Measurements from ENCODE around the gene PKNOX2.

The PKNOX2 gene

GRCh38 chr11:125129316-125129993 is 35.1 kb upstream of the PKNOX2 start:
- Histone ChIP-seq H4K20me1 (ENCODE audit: insufficient read depth, low read length) (no peaks in the 10 kb centered on the region), H3K4me3 (ENCODE audit: low read length) (no peak overlapping the region), H3K4me2 (ENCODE audit: low read depth, low read length) (no peak overlapping the region), H3K9me3 (replicated peaks; ENCODE audit: insufficient read depth, low read length) (no peaks in the 10 kb centered on the region), H3K9ac (ENCODE audit: low read length) (no peak overlapping the region), H2AFZ (ENCODE audit: low read length) (no peak overlapping the region), H3K36me3 (replicated peaks; ENCODE audit: insufficient read depth, low read length) (no peaks in the 10 kb centered on the region), H3K27ac (ENCODE audit: low read length) (no peak overlapping the region), H3F3A (ENCODE audit: insufficient read depth, low read length) (no peaks in the 10 kb centered on the region), H3K27me3 (replicated peaks; ENCODE audit: insufficient read depth, low read length) (peaks cover 6% of the 10 kb centered on the region; the same call in 1 of the 2 replicates), H3K9me2 (replicated peaks; ENCODE audit: insufficient read depth, low read length) (no peaks in the 10 kb centered on the region), H3K4me1 (ENCODE audit: low read length) (peaks cover 1% of the 10 kb centered on the region; the same call in 1 of the 2 replicates), H3K79me2 (ENCODE audit: low read length) (no peaks in the 10 kb centered on the region)
- DNase-seq: no peak
- TF ChIP-seq CTCF (IDR thresholded peaks at IDR 0.05; ENCODE audit: low read length): no peak
- no peak for TF ChIP-seq EZH2phosphoT487 (IDR thresholded peaks at IDR 0.05; ENCODE audit: low read length)
- TF ChIP-seq EZH2 (optimal IDR thresholded peaks at IDR 0.05; ENCODE audit: low read depth, low read length): no peak

- Histone ChIP-seq H3F3A (ENCODE audit: insufficient read depth, low read length) (no peaks in the 10 kb centered on the region), H3K4me2 (ENCODE audit: low read depth, low read length) (no peak overlapping the region), H3K27ac (ENCODE audit: low read length) (no peak overlapping the region), H3K4me3 (ENCODE audit: low read length) (no peak overlapping the region), H3K9ac (ENCODE audit: low read length) (no peak overlapping the region), H3K9me2 (replicated peaks; ENCODE audit: insufficient read depth, low read length) (no peaks in the 10 kb centered on the region), H2AFZ (ENCODE audit: low read length) (no peak overlapping the region), H3K9me3 (replicated peaks; ENCODE audit: insufficient read depth, low read length) (no peaks in the 10 kb centered on the region), H3K4me1 (ENCODE audit: low read length) (no peaks in the 10 kb centered on the region), H3K36me3 (replicated peaks; ENCODE audit: insufficient read depth, low read length) (no peaks in the 10 kb centered on the region), H3K79me2 (ENCODE audit: low read length) (no peaks in the 10 kb centered on the region), H3K27me3 (replicated peaks; ENCODE audit: insufficient read depth, low read length) (peaks cover 4% of the 10 kb centered on the region; the same call in 1 of the 2 replicates), H4K20me1 (ENCODE audit: insufficient read depth, low read length) (no peaks in the 10 kb centered on the region)
- TF ChIP-seq EZH2 (optimal IDR thresholded peaks at IDR 0.05; ENCODE audit: low read depth, low read length) (no peak), CTCF (IDR thresholded peaks at IDR 0.05; ENCODE audit: low read length) (no peak), EZH2phosphoT487 (IDR thresholded peaks at IDR 0.05; ENCODE audit: low read length) (no peak)
- DNase-seq: no peak
Measured at GRCh38 chr11:125132071-125132470, 32.5 kb upstream of the PKNOX2 start.

GRCh38 chr11:125132596-125132995 is 32.0 kb upstream of the PKNOX2 start:
- H3K36me3 ChIP-seq (replicated peaks; ENCODE audit: insufficient read depth, low read length): no peaks in the 10 kb centered on the region
- H3K4me3 ChIP-seq (ENCODE audit: low read length): no peak overlapping the region
- H3K9me3 ChIP-seq (replicated peaks; ENCODE audit: insufficient read depth, low read length): no peaks in the 10 kb centered on the region
- H3K9ac ChIP-seq (ENCODE audit: low read length): no peak overlapping the region
- H3K4me2 ChIP-seq (ENCODE audit: low read depth, low read length): no peak overlapping the region
- DNase-seq: no peak
- no peak overlapping the region for H2AFZ ChIP-seq (ENCODE audit: low read length)
- no peaks in the 10 kb centered on the region for H3K27me3 ChIP-seq (replicated peaks; ENCODE audit: insufficient read depth, low read length)
- no peaks in the 10 kb centered on the region for H3K79me2 ChIP-seq (ENCODE audit: low read length)
- no peaks in the 10 kb centered on the region for H3F3A ChIP-seq (ENCODE audit: insufficient read depth, low read length)
- H3K4me1 ChIP-seq (ENCODE audit: low read length): no peaks in the 10 kb centered on the region
- H4K20me1 ChIP-seq (ENCODE audit: insufficient read depth, low read length): no peaks in the 10 kb centered on the region
- no peak overlapping the region for H3K27ac ChIP-seq (ENCODE audit: low read length)
- H3K9me2 ChIP-seq (replicated peaks; ENCODE audit: insufficient read depth, low read length): no peaks in the 10 kb centered on the region
- TF ChIP-seq EZH2phosphoT487 (IDR thresholded peaks at IDR 0.05; ENCODE audit: low read length) (no peak), CTCF (IDR thresholded peaks at IDR 0.05; ENCODE audit: low read length) (no peak)
